Stimulated activated CD8-positive, alpha-beta memory T cell treated with anti-CD3 and anti-CD28 coated beads, Interleukin-15, amount 100 ng/mL, for 1 hour (primary cell): ENCODE results near the gene ACVR1.
"Not testable (repeated sequence)": the region's sequence is repeated elsewhere in the genome, so short reads cannot be mapped to it uniquely, and the experiment has no call there.

Experiments
- DNase-seq: peaks from one replicate; pipeline ENCODE4 v3.0.0-alpha.2; 2020; ENCODE audit warnings: low read depth

ACVR1 gene

DNA sequence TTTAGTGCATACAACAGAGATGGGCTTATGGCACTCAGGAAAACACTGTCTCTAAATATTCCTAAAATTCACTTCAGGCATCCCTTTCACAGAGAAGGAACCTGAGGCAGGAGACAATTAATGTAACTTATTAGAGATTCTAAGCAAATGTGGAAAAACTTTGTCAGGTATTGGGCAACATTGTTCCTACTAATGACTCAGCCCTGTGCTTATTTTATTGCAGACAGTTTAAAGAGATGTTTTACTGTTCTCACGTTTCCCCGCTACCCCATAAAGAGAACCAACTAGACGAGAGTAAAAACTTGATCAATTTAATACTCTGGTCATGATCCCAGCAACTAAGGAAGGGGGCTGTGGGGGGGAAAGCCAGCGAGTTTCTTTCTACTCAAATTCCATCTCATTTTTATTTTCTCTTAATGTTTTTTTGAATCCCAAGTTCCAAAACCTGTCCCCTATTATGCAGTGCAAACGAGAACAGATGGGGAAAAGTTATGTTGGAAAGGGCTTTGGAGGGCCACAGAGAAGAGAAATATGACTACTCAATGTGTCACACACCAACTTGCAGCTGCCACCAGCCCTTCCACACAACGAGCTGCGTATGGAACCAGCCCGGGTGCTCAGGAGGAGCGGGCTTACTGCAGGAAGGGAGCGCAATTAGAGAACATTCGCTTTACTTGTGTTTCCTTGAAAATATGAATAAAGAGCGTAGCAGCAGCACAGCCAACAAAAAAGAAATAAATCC, 18.7 kb upstream of the ACVR1 start:
- no peak for DNase-seq

DNA sequence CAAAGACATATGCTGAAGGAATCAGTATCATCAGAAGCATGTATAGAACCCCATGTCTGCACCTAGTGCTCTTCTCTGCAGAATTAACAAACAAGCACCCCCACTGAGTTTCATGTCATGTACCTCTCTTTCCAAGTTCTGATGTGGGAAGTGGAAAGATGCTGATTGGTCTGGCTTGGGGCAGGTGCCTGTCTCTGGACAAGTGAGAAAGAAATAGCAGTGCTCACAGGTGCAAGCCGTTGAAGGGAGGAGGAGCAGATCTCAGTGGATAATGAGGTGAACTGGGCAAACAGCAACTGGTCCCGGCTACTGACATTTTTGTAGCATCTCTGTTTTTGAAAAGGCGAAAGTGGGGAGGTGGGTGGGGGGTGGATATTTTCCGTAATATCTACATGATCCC, 17.5 kb upstream of the ACVR1 start:
- DNase-seq, result no peak

DNA sequence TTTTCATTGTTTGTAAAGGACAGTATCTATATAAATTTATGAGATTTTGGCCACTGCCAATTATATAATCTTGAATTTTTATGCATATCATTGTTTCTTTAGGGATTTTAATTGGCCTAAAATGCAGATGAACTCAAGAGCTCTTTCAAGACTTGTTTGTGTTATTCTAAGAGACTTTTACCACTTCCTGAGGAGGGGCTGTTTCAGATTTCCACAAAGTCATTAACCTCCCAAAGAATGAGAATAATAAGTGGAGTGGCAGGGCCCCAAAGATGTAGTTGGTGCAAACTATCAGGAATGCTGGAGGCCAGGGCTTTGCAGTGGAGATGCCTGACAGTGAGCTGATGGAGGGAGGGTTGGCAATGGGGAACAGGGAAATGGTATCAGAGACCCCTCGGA, 15.5 kb upstream of the ACVR1 start:
- DNase-seq, result no peak

DNA sequence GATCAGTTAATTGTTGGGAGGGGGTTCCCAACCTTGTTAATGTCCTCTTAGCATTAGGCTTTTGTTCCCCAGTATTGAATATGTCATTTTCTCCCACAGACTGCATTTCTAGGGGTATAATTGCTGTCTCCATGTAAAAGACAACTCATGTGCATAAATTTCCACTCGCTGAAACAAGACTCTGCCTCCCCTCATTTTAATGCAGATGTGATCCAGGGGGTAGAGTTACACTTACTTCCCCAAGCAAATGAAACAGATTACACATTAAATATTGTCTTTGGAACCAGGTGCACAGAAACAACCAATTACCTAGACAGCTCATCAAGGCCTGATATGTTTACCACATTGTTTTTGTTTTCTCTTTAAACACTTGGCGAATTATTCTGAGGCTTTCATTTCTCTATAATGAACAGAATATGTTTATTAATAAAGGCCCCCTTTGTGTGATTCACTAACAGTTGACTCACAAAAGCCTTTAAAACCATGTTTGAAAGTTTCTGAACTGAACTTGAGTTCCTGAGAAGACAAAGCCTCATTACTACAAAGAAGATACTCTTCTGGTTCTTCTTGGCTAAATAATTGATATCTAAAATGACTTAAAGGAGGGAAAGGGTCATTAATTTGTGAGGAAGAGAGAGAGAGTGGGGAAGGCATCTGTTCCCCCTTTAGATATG, 15.0 kb upstream of the ACVR1 start:
- no peak for DNase-seq

GRCh38 chr2:157887946-157888345, 11.8 kb upstream of the ACVR1 start:
- DNase-seq, result no peak

- DNase-seq, result not testable (repeated sequence)
Observed at GRCh38 chr2:157884533-157884932, 8.4 kb upstream of the ACVR1 start.

GRCh38 chr2:157880927-157881326, 4.8 kb upstream of the ACVR1 start:
- no peak for DNase-seq

- no peak for DNase-seq
Observed at GRCh38 chr2:157877761-157878400, 1.8 kb upstream of the ACVR1 start.

DNA sequence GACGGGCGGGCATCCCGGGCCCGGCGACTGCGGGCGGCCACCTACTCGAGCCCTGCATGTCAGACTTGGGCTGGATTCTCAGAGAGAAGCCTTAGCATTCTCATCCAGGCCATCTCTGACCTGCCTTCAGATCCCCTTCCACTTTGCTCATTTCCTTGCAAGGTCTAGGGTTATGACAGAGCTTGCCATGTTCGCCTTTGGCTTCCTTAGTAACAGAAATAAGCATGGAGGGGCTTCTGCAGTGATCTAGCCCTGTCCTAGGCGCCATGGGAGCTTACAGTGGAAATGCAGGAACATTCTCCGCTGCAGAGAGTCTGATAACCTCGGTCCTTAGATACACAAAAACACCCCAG, 632 bp upstream of the ACVR1 start:
- no peak for DNase-seq

GRCh38 chr2:157875641-157876065, 477 bp downstream of the ACVR1 start:
- peak; percentile 13 for DNase-seq

DNA sequence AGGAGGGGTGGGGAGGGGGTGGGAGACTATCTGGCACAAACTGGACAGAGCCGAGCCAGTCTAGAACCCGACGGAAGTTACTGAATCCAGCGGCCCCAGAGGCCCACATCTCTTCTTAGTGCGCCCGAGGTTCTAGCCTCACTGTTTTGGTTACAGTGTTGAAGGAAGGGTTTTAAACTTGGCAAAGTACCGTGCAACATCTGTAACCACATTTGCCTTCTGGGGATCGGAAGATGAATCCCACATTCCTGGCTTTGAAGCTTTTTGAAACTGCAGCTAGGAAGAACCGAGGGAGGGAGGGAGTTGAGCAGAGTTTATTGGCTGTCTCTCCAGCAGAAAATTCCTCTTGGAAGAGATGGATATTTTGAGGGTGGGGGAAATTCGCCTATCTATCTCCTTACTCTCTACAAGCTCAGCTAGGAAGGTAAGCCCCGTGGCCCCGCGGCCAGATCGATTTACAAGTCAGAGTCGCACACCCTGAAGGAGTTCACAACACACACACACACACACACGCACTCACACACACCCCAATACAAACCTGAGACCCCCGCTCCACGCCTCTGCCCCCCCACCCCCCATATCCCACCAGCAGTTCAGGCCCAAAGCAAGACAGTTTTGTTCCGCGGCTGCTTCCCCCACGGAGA, 1.0 kb downstream of the ACVR1 start:
- DNase-seq, result no peak

DNA sequence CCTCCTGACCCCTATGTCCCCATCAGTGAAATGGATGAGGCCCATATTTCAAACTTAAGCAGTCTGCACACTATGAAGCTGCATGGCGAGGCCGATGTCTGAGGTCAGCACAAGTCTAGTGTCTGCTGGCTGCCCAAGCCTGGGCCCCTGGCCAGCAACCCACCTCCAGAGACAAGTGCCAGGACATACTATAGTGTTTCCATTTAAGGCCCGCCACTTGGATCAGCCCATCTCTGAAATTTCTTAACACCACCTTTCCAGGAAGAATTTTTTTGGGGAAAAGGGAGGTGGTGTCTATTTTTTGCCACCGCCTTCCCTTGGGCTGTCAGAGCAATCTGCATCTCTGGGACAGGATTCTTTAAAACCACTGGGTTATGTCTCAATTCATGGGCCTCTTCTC, 1.8 kb downstream of the ACVR1 start:
- no peak for DNase-seq

- no peak for DNase-seq
Observed at GRCh38 chr2:157872791-157873190, 3.3 kb downstream of the ACVR1 start.

- DNase-seq, result no peak
Observed at GRCh38 chr2:157871415-157871814, 4.7 kb downstream of the ACVR1 start.

- DNase-seq, result no peak
Observed at GRCh38 chr2:157868993-157869392, 7.1 kb downstream of the ACVR1 start.

DNA sequence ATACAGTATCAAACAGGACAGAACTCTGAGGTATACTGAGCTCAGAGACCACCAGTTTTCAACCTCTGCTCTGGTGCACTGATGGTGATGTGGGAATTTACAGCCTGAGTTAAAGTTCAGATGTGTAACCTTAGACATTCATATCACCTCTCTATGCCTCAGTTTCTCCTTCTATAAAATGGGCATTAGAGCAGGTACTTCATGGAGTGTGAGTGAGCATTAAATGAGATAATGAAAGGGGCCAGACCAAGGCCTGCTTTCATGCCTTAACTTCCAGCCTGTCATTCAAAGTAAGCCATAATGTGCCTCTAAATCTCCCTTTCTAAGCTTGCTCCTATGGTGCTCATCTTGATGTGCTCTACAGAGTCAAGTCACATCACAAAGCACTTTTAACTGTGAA, 8.4 kb downstream of the ACVR1 start:
- no peak for DNase-seq

GRCh38 chr2:157866666-157867642, 9.2 kb downstream of the ACVR1 start:
- DNase-seq, result no peak

DNA sequence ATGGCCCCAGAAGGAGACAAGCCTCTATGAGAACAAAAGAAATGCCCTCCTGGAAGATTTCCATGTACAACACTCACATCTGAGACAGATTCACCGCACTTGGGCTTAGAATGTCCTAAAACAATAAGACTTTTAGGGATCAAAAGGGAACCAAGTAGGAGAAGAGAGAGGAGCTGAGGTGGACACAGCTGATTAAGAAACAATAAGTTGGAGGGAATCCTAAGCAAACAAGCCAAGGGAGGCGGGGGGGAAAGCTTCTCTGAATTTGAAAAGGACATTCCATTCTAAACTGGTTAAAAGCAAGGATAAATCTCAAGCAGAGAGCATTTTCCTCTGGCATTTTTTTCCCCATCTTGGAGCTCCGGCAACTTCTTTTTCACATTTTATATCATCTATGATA, 9.9 kb downstream of the ACVR1 start:
- DNase-seq, result no peak

GRCh38 chr2:157864857-157865430, 11.2 kb downstream of the ACVR1 start:
- no peak for DNase-seq

- no peak for DNase-seq
Observed at GRCh38 chr2:157858846-157859245, 17.3 kb downstream of the ACVR1 start.

GRCh38 chr2:157857881-157858280, 18.2 kb downstream of the ACVR1 start:
- DNase-seq, result no peak

DNA sequence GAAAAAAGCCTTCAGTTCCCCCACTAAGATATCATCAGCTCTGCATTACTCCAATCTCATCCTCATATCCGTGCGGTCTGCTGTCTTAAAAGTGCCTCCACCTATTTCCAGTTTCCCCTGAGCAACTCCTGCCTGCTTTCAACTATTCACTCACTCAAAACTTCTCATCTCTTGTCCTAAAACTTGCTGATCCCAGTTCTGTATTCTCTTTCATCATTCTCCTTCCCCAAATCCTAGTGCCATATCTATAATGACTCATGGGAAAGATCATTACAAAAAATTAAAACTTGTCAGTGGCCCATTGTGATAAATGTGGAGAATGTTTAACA, 20.0 kb downstream of the ACVR1 start:
- DNase-seq, result no peak
